ENCODE results near the gene GPR137C. TPM values are rescaled to one million over a fixed set of nuclear protein-coding genes. Genes with fewer than 3 reads are reported as not detected.

Gene GPR137C
- total and polyA plus RNA-seq, 2 of the 8 experiments (the other 6 are each of a cell fraction or from before 2014, with no cell fraction given) = 2.7 to 4.3 TPM

DNA sequence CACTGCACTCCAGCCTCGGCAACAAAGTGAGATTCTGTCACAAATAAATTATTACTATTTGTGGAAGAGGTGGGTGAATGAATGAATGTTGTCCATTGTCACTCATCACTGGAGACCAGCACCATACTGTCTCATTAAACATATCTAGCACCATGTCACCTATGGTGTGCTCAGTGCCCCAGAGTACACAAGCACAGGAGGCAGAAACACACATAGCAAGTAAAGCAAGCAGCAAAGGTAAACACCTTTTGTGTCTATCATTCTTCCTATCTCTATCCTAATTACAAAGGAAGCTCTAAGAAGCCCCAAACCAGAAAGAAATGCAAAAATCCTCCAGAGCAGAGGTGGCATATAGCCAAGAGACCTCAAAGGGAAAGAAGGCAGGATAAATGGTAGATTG lies 133.5 kb downstream of the GPR137C start:
- no peak overlapping the region for H3K23ac ChIP-seq (ENCODE audit: insufficient read length)
- H2BK12ac ChIP-seq (ENCODE audit: low read depth, low read length) = no peak overlapping the region
- no peaks in the 10 kb centered on the region for H3K23me2 ChIP-seq (ENCODE audit: low read depth, low read length)
- peaks cover 5 to 7% of the 10 kb centered on the region in 2 experiments for H4K20me1 ChIP-seq (replicated peaks in 1 of 2; ENCODE audit: control insufficient read depth in 1 of 2, insufficient read depth in 2 of 2, low read length in 2 of 2)
- H2AFZ ChIP-seq (ENCODE audit: low read length) = no peak overlapping the region
- no peak overlapping the region for H3K18ac ChIP-seq (ENCODE audit: extremely low read depth, low read length)
- H2BK120ac ChIP-seq (replicated peaks; ENCODE audit: low read depth, low read length) = no peak overlapping the region
- H3K56ac ChIP-seq (replicated peaks; ENCODE audit: insufficient read length, low read depth, low read length) = no peak overlapping the region
- no peak overlapping the region for H3K4ac ChIP-seq (replicated peaks; ENCODE audit: insufficient read length, low read depth, low read length)
- H3K79me2 ChIP-seq (ENCODE audit: control insufficient read depth in 1 of 2, insufficient read depth in 2 of 2, low read length in 2 of 2) = peaks cover 0 to 61% of the 10 kb centered on the region in 2 experiments; a peak in 2 of 4 replicates
- no peak overlapping the region for H2BK5ac ChIP-seq (ENCODE audit: low read depth, low read length)
- H3K27ac ChIP-seq (ENCODE audit: low read depth, low read length) = no peak overlapping the region
- no peak overlapping the region for H3K4me3 ChIP-seq (ENCODE audit: extremely low read depth in 1 of 4, insufficient read depth in 2 of 4, low read depth in 3 of 4, low read length in 4 of 4)
- DNase-seq (ENCODE audit: low read depth in 1 of 2, low spot score in 2 of 2) (no peak), FAIRE-seq (no peak)
- no peak overlapping the region; the same call in 1 of the 2 replicates for H2AK5ac ChIP-seq (ENCODE audit: low read depth, low read length)
- no peaks in the 10 kb centered on the region for H3K9me3 ChIP-seq (ENCODE audit: insufficient read depth in 2 of 2, low read depth in 1 of 2, low read length in 1 of 2)
- no peaks in the 10 kb centered on the region; a peak in 2 of 8 replicates for H3K36me3 ChIP-seq (ENCODE audit: control insufficient read depth in 2 of 4, insufficient read depth in 4 of 4, low read length in 3 of 4)
- H3K4me1 ChIP-seq (replicated peaks in 1 of 4; ENCODE audit: control insufficient read depth in 3 of 4, insufficient read depth in 4 of 4, low read length in 3 of 4) = peaks cover 0 to 7% (median 3%) of the 10 kb centered on the region in 4 experiments; a peak in 4 of 7 replicates
- H3K14ac ChIP-seq (ENCODE audit: insufficient read length) = no peak overlapping the region
- no peak overlapping the region for H4K91ac ChIP-seq (replicated peaks; ENCODE audit: insufficient read length, low read length)
- H4K8ac ChIP-seq (ENCODE audit: extremely low read depth, insufficient read depth, low read length) = no peak overlapping the region
- no peaks in the 10 kb centered on the region for H3K27me3 ChIP-seq (replicated peaks in 1 of 4; ENCODE audit: control insufficient read depth in 3 of 4, extremely low read depth in 1 of 4, insufficient read depth in 3 of 4, low read length in 3 of 4)
- ChIA-PET POLR2A (ENCODE audit: partially characterized antibody) (interaction anchor here (0.8 to 1.2 kb wide), 2 partner anchors 9 to 21 kb away, joined by 3 to 4 read pairs; partner anchors contain the start of genes ERO1A and PSMC6), CTCF (ENCODE audit: partially characterized antibody) (no interaction called here)
- H3K9ac ChIP-seq (replicated peaks in 1 of 4; ENCODE audit: extremely low read depth in 1 of 4, low read depth in 3 of 4, low read length in 3 of 4) = no peak overlapping the region
- H3K4me2 ChIP-seq (ENCODE audit: insufficient read depth in 1 of 2, low read depth in 2 of 2, low read length in 2 of 2) = 0 out of 4 replicates have a peak overlapping the region, but pooled peaks of 1 of the 2 experiments have one; percentile 9
- 88% methylated on average over 1 of the region's 1 CpG; no CpG with 5 or more reads in 1 of the 2 experiments for WGBS, 2 experiments (ENCODE audit: extremely low coverage in 1 of 2, insufficient coverage in 1 of 2, insufficient read length in 1 of 2, insufficient replicate concordance in 2 of 2, low coverage in 1 of 2, low lambda C conversion rate in 2 of 2, missing lambda C conversion rate in 1 of 2)
- no peak overlapping the region for H4K5ac ChIP-seq (ENCODE audit: insufficient read length, low read depth, low read length)
- H3K79me1 ChIP-seq (ENCODE audit: low read depth, low read length) = peaks cover 5% of the 10 kb centered on the region
- no peak overlapping the region for H2BK15ac ChIP-seq (ENCODE audit: low read length)
- H2BK20ac ChIP-seq (ENCODE audit: low read length) = no peak overlapping the region
- no peak for TF ChIP-seq CBX5 (IDR thresholded peaks at IDR 0.05; ENCODE audit: low read depth, low read length)
- TF ChIP-seq POLR2A (IDR thresholded peaks at IDR 0.05; ENCODE audit: control extremely low read depth in 1 of 2, low read depth in 2 of 2, low read length in 2 of 2) = no peak
- no peak for TF ChIP-seq JUN (IDR thresholded peaks at IDR 0.05; ENCODE audit: low read depth, low read length)
- no peak for TF ChIP-seq EZH2 (IDR thresholded peaks at IDR 0.05; ENCODE audit: low read depth, low read length, severe bottlenecking)
- no peak for TF ChIP-seq RBBP5 (IDR thresholded peaks at IDR 0.05; ENCODE audit: borderline replicate concordance, low read depth, low read length)
- TF ChIP-seq, protein P1, sequence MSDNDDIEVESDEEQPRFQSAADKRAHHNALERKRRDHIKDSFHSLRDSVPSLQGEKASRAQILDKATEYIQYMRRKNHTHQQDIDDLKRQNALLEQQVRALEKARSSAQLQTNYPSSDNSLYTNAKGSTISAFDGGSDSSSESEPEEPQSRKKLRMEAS (IDR thresholded peaks at IDR 0.05) = no peak
- no peak for TF ChIP-seq RAD21 (IDR thresholded peaks at IDR 0.05 in 1 of 2, conservative IDR thresholded peaks at IDR 0.05 in 1 of 2; ENCODE audit: low read depth in 2 of 2, low read length in 2 of 2)
- TF ChIP-seq, protein P2, sequence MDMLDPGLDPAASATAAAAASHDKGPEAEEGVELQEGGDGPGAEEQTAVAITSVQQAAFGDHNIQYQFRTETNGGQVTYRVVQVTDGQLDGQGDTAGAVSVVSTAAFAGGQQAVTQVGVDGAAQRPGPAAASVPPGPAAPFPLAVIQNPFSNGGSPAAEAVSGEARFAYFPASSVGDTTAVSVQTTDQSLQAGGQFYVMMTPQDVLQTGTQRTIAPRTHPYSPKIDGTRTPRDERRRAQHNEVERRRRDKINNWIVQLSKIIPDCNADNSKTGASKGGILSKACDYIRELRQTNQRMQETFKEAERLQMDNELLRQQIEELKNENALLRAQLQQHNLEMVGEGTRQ (IDR thresholded peaks at IDR 0.05; ENCODE audit: low read length) = no peak
- TF ChIP-seq, protein P3, sequence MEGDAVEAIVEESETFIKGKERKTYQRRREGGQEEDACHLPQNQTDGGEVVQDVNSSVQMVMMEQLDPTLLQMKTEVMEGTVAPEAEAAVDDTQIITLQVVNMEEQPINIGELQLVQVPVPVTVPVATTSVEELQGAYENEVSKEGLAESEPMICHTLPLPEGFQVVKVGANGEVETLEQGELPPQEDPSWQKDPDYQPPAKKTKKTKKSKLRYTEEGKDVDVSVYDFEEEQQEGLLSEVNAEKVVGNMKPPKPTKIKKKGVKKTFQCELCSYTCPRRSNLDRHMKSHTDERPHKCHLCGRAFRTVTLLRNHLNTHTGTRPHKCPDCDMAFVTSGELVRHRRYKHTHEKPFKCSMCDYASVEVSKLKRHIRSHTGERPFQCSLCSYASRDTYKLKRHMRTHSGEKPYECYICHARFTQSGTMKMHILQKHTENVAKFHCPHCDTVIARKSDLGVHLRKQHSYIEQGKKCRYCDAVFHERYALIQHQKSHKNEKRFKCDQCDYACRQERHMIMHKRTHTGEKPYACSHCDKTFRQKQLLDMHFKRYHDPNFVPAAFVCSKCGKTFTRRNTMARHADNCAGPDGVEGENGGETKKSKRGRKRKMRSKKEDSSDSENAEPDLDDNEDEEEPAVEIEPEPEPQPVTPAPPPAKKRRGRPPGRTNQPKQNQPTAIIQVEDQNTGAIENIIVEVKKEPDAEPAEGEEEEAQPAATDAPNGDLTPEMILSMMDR (IDR thresholded peaks at IDR 0.05; ENCODE audit: control extremely low read depth in 1 of 3, insufficient read depth in 1 of 3, low read depth in 1 of 3, low read length in 3 of 3) = no peak
